ENCODE data around the gene SAMD15.

DNA sequence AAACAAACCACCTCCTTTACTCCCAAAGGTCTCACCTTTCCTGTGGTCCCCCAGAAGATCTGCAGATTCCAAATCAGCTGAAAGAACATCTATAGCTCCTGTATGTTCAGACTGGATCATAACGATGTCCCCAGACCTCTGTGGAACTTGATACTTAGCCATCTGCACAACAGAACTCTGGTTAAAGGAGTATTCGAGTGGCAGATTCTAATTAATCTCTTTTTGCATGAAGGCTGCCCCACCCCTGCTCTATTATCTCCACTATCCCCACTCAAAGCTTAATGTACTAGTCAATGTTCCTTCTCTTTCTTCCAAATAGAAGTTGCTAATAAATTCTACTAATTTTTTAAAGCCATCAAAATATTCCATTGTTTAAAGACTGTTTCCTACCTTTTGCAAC is 33.5 kb upstream of the SAMD15 start:
- TF ChIP-seq, protein P1, sequence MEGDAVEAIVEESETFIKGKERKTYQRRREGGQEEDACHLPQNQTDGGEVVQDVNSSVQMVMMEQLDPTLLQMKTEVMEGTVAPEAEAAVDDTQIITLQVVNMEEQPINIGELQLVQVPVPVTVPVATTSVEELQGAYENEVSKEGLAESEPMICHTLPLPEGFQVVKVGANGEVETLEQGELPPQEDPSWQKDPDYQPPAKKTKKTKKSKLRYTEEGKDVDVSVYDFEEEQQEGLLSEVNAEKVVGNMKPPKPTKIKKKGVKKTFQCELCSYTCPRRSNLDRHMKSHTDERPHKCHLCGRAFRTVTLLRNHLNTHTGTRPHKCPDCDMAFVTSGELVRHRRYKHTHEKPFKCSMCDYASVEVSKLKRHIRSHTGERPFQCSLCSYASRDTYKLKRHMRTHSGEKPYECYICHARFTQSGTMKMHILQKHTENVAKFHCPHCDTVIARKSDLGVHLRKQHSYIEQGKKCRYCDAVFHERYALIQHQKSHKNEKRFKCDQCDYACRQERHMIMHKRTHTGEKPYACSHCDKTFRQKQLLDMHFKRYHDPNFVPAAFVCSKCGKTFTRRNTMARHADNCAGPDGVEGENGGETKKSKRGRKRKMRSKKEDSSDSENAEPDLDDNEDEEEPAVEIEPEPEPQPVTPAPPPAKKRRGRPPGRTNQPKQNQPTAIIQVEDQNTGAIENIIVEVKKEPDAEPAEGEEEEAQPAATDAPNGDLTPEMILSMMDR (IDR thresholded peaks at IDR 0.05) = no peak
- no peak for TF ChIP-seq POLR2A (IDR thresholded peaks at IDR 0.05)

All from Peyer's patch (tissue), 4 donors.